Measurements from ENCODE around the gene PCSK1.
"Not testable (repeated sequence)": the region's sequence is repeated elsewhere in the genome, so short reads cannot be mapped to it uniquely, and the experiment has no call there.

Gene PCSK1

DNA sequence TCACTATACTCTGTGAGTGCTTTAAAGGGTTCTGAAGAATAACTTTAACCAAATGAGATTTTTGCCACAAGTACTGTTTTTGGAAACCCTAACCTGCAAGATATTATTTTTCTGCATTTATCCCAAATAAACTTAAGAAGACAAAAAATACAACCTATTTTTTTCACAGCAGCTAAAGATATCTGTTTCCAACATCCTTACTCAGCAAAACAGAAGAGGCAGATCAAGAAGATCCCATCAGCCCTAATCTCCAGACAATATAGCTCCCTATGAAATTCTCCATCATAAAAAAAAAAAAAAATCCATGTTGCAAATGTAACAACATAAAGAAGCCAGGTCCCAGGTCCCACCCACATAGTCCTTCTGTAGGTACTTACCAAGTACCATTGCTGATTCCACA lies 7.6 kb downstream of the PCSK1 start:
- Histone ChIP-seq H3K27me3 (ENCODE audit: control insufficient read depth in 1 of 2, insufficient read depth in 2 of 2, low read length in 2 of 2) (no peaks in the 10 kb centered on the region), H3K27ac (ENCODE audit: low read depth, low read length) (no peak overlapping the region), H3K4me1 (ENCODE audit: insufficient read depth, low read length) (no peaks in the 10 kb centered on the region), H3K9me3 (ENCODE audit: low read length) (no peaks in the 10 kb centered on the region), H3K9ac (ENCODE audit: low read length) (no peak overlapping the region), H3K36me3 (ENCODE audit: insufficient read depth, low read length) (no peaks in the 10 kb centered on the region), H3K4me3 (ENCODE audit: low read depth in 1 of 2, low read length in 2 of 2) (no peak overlapping the region)

DNA sequence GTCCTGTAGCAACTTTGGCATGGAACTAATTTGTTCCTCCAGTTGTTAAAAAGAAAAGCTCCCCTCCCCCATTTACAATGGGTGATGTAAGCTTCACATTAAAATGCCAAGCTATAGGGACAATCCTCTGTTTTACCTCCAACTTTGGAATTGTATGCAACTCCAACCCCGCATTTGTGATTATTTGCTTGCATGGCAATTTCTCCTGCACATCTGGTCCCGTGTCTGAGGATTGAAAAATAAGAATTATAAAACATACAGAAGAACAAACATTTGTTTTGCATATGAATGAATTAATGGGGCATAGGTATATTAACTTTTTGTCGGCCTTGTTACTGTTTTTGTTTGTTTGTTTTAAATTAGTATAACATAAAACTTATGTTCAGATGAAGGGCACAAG lies 17.2 kb downstream of the PCSK1 start:
- no peak overlapping the region for H3K4me3 ChIP-seq (ENCODE audit: low read depth in 1 of 2, low read length in 2 of 2)
- H3K9me3 ChIP-seq (ENCODE audit: low read length), result no peaks in the 10 kb centered on the region
- no peak overlapping the region for H3K27ac ChIP-seq (ENCODE audit: low read depth, low read length)
- H3K4me1 ChIP-seq (ENCODE audit: insufficient read depth, low read length), result no peaks in the 10 kb centered on the region
- no peaks in the 10 kb centered on the region for H3K27me3 ChIP-seq (ENCODE audit: control insufficient read depth in 1 of 2, insufficient read depth in 2 of 2, low read length in 2 of 2)
- H3K36me3 ChIP-seq (ENCODE audit: insufficient read depth, low read length), result no peaks in the 10 kb centered on the region
- H3K9ac ChIP-seq (ENCODE audit: low read length), result no peak overlapping the region

DNA sequence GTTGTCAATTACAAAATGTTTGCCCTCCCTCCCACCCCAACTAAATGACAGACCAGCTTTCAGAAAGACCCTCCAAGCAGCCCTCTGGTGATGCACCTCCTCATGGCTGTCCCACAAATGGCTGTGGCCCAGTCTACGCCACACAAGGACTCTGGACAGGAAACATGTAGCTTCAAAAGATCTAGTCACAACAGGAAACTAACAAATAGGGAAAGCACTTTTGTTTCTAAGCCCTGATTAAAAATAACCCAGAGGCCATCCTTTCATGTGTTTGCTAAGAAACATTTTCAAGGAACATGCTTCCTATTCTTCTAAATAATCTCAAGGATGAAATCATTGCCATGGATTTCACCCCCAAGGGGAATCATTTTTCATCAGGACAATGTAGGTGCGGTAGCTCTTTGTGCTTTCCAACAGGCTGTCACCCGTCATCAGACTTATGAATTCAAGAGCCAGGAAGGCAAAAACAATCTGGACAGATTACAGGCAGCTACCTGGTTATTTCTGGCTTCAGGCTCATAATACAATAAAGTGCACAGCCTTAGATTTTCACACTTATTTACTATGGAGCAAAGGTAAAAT lies 20.1 kb downstream of the PCSK1 start:
- Histone ChIP-seq H3K9ac (ENCODE audit: low read length) (no peak overlapping the region), H3K9me3 (ENCODE audit: low read length) (no peaks in the 10 kb centered on the region), H3K4me1 (ENCODE audit: insufficient read depth, low read length) (no peaks in the 10 kb centered on the region), H3K36me3 (ENCODE audit: insufficient read depth, low read length) (no peaks in the 10 kb centered on the region), H3K27ac (ENCODE audit: low read depth, low read length) (no peak overlapping the region), H3K27me3 (ENCODE audit: control insufficient read depth in 1 of 2, insufficient read depth in 2 of 2, low read length in 2 of 2) (no peaks in the 10 kb centered on the region), H3K4me3 (ENCODE audit: low read depth in 1 of 2, low read length in 2 of 2) (no peak overlapping the region)

DNA sequence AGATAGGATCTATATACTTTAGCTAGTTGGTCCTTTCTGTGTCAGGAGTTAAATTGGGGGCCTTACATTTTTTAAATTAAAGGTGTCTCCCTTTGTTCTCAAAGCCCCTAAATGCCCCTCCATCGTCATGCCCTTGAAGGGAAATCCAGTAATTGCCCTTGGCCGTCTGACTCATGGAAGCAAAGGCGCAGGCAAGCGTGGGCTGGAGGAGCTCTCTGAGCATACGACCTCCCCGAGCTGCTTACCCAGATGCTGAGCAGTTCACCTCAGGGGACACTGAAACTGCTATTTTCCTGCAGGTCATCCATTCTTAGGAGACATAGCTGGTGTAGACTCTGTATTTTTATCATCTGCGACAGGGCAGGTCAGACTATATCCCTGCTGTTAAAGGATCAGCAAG lies 23.0 kb downstream of the PCSK1 start:
- Histone ChIP-seq H3K27ac (ENCODE audit: low read depth, low read length) (no peak overlapping the region), H3K27me3 (ENCODE audit: control insufficient read depth in 1 of 2, insufficient read depth in 2 of 2, low read length in 2 of 2) (no peaks in the 10 kb centered on the region), H3K9ac (ENCODE audit: low read length) (no peak overlapping the region), H3K4me1 (ENCODE audit: insufficient read depth, low read length) (no peaks in the 10 kb centered on the region), H3K4me3 (ENCODE audit: low read depth in 1 of 2, low read length in 2 of 2) (no peak overlapping the region), H3K36me3 (ENCODE audit: insufficient read depth, low read length) (no peaks in the 10 kb centered on the region), H3K9me3 (ENCODE audit: low read length) (no peaks in the 10 kb centered on the region)

DNA sequence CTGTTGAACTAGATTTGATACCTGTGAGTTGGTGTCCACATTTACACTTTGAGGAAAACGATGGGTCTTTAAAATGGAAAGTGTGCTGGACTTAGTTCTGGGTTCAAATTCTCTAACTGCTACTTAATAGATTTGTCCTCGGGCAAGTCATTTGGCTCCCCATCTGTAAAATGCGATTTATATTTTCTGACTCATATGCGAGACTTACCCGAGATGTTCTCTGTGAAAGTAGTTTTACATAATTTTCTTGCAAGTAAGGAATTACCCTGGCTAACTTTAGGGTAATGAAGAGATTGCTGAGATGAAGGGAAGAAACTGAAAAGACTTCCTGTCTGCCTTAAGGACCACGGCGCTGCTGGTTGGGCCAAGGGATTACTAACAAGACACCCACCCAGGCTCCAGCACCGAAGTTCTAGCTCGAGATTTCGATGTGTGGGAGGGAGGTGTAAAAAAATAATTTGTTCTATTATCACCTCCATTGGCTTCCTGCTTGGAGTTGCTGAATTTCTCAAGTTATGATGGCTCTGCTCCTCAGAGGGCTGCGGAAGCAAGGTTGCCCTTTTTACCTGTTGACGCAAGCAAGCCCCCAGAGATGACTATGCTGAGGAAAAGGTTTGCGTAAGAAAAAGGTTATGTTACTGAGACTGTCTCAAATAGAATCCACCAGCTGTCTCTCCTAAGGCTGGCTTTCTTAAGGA lies 24.1 kb downstream of the PCSK1 start:
- H3K4me1 ChIP-seq (ENCODE audit: insufficient read depth, low read length), result no peaks in the 10 kb centered on the region
- H3K27ac ChIP-seq (ENCODE audit: low read depth, low read length), result no peak overlapping the region
- H3K9me3 ChIP-seq (ENCODE audit: low read length), result no peaks in the 10 kb centered on the region
- no peaks in the 10 kb centered on the region for H3K27me3 ChIP-seq (ENCODE audit: control insufficient read depth in 1 of 2, insufficient read depth in 2 of 2, low read length in 2 of 2)
- H3K36me3 ChIP-seq (ENCODE audit: insufficient read depth, low read length), result no peaks in the 10 kb centered on the region
- H3K9ac ChIP-seq (ENCODE audit: low read length), result no peak overlapping the region
- no peak overlapping the region for H3K4me3 ChIP-seq (ENCODE audit: low read depth in 1 of 2, low read length in 2 of 2)

DNA sequence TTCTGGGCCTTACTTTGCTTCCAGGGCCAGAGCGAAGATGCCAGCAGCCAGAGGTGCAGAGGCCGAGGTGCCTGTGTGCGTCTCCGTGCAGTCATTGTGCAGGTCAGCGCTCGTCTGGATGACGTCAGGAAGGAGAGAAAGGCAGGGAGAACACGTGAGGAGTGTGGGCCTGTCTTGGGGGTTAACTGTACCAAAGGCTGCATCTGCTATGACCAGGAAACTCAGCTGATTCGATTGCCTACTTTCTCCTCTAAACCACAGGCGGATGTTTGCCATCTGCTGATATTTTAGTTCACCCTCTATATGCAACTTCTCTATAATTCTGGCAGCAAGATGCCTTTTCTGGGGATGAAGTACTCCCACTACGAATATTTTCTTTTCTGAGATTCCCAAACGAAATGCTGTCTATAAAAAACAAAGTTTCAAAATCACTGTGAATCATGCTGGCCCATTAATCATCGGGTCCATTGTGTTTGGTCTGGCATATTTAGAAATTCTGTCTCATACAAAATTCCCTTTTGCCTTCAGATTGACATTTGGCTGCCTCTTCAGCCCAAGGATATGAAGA lies 24.8 kb downstream of the PCSK1 start:
- Histone ChIP-seq H3K36me3 (ENCODE audit: insufficient read depth, low read length) (no peaks in the 10 kb centered on the region), H3K9ac (ENCODE audit: low read length) (no peak overlapping the region), H3K4me1 (ENCODE audit: insufficient read depth, low read length) (no peaks in the 10 kb centered on the region), H3K27ac (ENCODE audit: low read depth, low read length) (no peak overlapping the region), H3K27me3 (ENCODE audit: control insufficient read depth in 1 of 2, insufficient read depth in 2 of 2, low read length in 2 of 2) (no peaks in the 10 kb centered on the region), H3K4me3 (ENCODE audit: low read depth in 1 of 2, low read length in 2 of 2) (no peak overlapping the region), H3K9me3 (ENCODE audit: low read length) (no peaks in the 10 kb centered on the region)

DNA sequence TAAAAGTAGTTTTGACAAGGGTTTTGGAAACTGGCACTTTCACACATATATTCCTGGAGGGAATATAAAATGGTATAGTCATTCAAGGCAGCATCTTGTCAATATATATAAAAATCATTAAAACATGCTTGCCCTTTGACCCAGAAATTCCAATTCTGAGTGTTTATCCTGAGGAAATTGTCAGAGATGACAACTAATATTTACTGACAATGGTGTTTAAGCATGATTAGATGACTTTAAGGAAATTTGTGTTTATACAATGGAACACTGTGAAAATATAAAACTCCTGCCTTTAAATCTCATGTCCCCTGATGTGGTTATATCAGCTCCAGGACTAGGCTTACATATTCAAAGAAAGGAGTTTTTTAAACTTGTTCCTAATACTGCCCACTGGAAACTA lies 25.6 kb downstream of the PCSK1 start:
- no peak overlapping the region for H3K9ac ChIP-seq (ENCODE audit: low read length)
- H3K27me3 ChIP-seq (ENCODE audit: control insufficient read depth in 1 of 2, insufficient read depth in 2 of 2, low read length in 2 of 2), result no peaks in the 10 kb centered on the region
- H3K36me3 ChIP-seq (ENCODE audit: insufficient read depth, low read length), result no peaks in the 10 kb centered on the region
- H3K9me3 ChIP-seq (ENCODE audit: low read length), result no peaks in the 10 kb centered on the region
- H3K4me3 ChIP-seq (ENCODE audit: low read depth in 1 of 2, low read length in 2 of 2), result no peak overlapping the region
- H3K4me1 ChIP-seq (ENCODE audit: insufficient read depth, low read length), result no peaks in the 10 kb centered on the region
- H3K27ac ChIP-seq (ENCODE audit: low read depth, low read length), result no peak overlapping the region

DNA sequence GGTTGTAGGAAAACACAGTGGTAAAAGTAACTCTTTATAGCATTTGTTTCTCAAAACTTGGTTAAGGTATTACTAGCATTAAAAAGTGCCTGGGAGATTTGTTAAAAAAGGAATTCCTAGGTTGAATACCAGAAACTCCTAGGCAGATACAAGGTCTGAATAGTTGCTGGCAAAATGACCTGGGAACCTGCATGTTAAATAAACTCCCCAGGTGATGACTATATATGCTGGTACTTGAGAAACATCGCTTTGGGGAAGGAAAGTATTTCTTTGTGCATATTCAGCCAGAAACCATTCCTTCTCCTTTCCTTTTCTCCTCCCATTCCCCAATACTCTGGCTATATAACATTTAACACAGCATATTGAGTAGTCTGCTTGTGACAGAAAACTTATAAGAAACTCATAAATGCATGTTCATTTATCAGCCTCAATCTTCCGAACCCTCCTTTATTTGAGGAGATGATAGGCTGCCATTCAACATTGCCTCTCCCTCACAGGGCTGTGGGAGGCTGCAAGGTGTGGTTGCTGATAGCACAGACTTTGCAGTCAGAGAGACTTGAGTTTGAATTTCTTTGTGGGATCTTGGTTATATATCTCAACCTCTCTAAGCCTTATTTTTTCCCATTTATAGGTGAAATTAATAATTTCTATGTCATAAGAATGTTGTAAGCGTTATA lies 28.7 kb downstream of the PCSK1 start:
- no peaks in the 10 kb centered on the region for H3K36me3 ChIP-seq (ENCODE audit: insufficient read depth, low read length)
- H3K9me3 ChIP-seq (ENCODE audit: low read length), result no peaks in the 10 kb centered on the region
- no peaks in the 10 kb centered on the region for H3K4me1 ChIP-seq (ENCODE audit: insufficient read depth, low read length)
- no peak overlapping the region for H3K27ac ChIP-seq (ENCODE audit: low read depth, low read length)
- H3K27me3 ChIP-seq (ENCODE audit: control insufficient read depth in 1 of 2, insufficient read depth in 2 of 2, low read length in 2 of 2), result no peaks in the 10 kb centered on the region
- H3K9ac ChIP-seq (ENCODE audit: low read length), result no peak overlapping the region
- H3K4me3 ChIP-seq (ENCODE audit: low read depth in 1 of 2, low read length in 2 of 2), result no peak overlapping the region

DNA sequence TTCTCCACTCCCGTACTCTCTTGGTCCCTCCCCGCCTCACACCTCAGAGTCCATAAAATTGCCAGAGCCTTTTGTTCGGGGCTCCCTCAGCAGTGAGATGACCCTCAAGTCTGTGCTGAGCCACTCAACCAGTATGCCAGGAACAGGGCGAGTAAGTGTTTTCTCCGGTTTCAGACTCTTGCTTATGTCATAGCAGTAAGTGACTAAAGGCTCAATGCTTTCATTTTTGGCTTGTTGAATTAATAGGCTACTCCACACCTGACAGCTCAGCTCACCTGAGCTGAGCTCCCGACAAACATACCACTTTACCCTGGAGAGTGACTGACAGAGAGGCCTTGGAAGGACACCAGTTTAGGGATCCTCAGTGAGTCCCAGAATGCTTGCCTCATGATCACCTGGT lies 30.5 kb downstream of the PCSK1 start:
- H3K9me3 ChIP-seq (ENCODE audit: low read length), result no peaks in the 10 kb centered on the region
- no peaks in the 10 kb centered on the region for H3K4me1 ChIP-seq (ENCODE audit: insufficient read depth, low read length)
- no peaks in the 10 kb centered on the region for H3K36me3 ChIP-seq (ENCODE audit: insufficient read depth, low read length)
- no peak overlapping the region for H3K4me3 ChIP-seq (ENCODE audit: low read depth in 1 of 2, low read length in 2 of 2)
- no peak overlapping the region for H3K9ac ChIP-seq (ENCODE audit: low read length)
- no peak overlapping the region for H3K27ac ChIP-seq (ENCODE audit: low read depth, low read length)
- H3K27me3 ChIP-seq (ENCODE audit: control insufficient read depth in 1 of 2, insufficient read depth in 2 of 2, low read length in 2 of 2), result no peaks in the 10 kb centered on the region

DNA sequence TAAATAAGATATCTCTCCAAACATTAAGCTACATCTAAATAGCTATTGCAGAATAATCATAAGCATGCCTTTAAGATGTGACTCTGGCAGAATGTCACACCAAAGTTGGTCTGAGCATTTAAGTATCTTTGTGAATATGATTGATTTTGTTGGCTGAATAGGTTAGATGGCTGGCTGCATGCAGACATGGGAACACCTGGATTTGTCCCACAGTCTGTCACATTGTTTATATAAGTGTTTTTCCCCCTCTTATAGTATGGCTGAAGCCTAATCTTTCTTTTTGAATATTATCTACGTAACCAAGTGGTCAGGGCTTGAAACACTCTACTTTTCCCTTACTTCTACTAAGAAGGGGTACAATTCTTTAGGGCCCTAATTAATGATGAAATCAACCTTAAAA lies 36.2 kb downstream of the PCSK1 start:
- Histone ChIP-seq H3K27ac (ENCODE audit: low read depth, low read length) (no peak overlapping the region), H3K9ac (ENCODE audit: low read length) (no peak overlapping the region), H3K36me3 (ENCODE audit: insufficient read depth, low read length) (no peaks in the 10 kb centered on the region), H3K4me1 (ENCODE audit: insufficient read depth, low read length) (no peaks in the 10 kb centered on the region), H3K9me3 (ENCODE audit: low read length) (no peaks in the 10 kb centered on the region), H3K4me3 (ENCODE audit: low read depth in 1 of 2, low read length in 2 of 2) (no peak overlapping the region), H3K27me3 (ENCODE audit: control insufficient read depth in 1 of 2, insufficient read depth in 2 of 2, low read length in 2 of 2) (no peaks in the 10 kb centered on the region)

DNA sequence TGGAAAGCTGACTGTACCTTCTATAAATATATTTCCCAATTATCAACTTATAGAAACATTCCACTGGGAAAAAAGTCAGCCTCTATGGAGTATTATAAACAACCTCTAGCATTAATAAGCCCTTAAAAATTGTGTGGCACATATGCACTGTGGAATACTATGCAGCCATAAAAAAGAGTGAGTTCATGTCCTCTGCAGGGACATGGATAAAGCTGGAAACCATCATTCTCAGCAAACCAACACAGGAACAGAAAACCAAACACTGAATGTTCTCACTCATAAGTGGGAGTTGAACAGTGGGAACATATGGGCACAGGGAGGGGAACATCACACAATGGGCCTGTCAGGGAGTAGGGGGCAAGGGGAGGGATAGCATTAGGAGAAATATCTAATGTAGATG lies 37.8 kb downstream of the PCSK1 start:
- not testable (repeated sequence) for H3K9ac ChIP-seq (ENCODE audit: low read length); H3K4me3 ChIP-seq (ENCODE audit: low read depth in 1 of 2, low read length in 2 of 2); H3K27me3 ChIP-seq (ENCODE audit: control insufficient read depth in 1 of 2, insufficient read depth in 2 of 2, low read length in 2 of 2); H3K9me3 ChIP-seq (ENCODE audit: low read length); H3K27ac ChIP-seq (ENCODE audit: low read depth, low read length); H3K36me3 ChIP-seq (ENCODE audit: insufficient read depth, low read length); H3K4me1 ChIP-seq (ENCODE audit: insufficient read depth, low read length)
